Panc1 (cell line): ENCODE data around the gene UBE2QL1. TPM values are rescaled to one million over a fixed set of nuclear protein-coding genes. Genes with fewer than 3 reads are reported as not detected.

Source experiments
- ATAC-seq: fragments of 200-7000 bp; cut with Tn5 transposase; 2 replicates; pipeline ENCODE4 v1.9.1; 2020; ENCODE audit warnings: mild to moderate bottlenecking, moderate library complexity
- BruUV-seq: library from RNA; stranded (reverse); fragments of 400-500 nt; replicated peaks from 2 replicates; lab custom pipeline; 2021; lab: Mats Ljungman, UMichigan
- CTCF ChIA-PET: fragments of 300-600 bp; sonication (Branson Sonifier 250); formaldehyde crosslinking; loops from one replicate; lab custom pipeline; 2022; ENCODE audit warnings: antibody characterized with exemption; lab: Charles Lee
- POLR2A ChIA-PET: fragments of 300-600 bp; sonication (Branson Sonifier 250); formaldehyde crosslinking; loops from one replicate; lab custom pipeline; 2022; ENCODE audit warnings: antibody characterized with exemption; lab: Charles Lee
- DNase-seq: peaks from one replicate; pipeline ENCODE4 v3.0.0-alpha.2; 2010; ENCODE audit warnings: low read depth, low spot score
- H3K27ac ChIP-seq: 2 replicates; pipeline ENCODE4 v1.5.1; 2011; ENCODE audit warnings: mild to moderate bottlenecking, low read length, inconsistent platforms
- H3K27me3 ChIP-seq: fragments of 200-500 bp; sonication (Bioruptor generic); 2 replicates; pipeline ENCODE4 v1.6.0; 2014; ENCODE audit warnings: low read length, inconsistent platforms; ENCODE audit not compliant: control insufficient read depth, insufficient read depth
- H3K36me3 ChIP-seq: fragments of 200-500 bp; sonication (Bioruptor generic); 2 replicates; pipeline ENCODE4 v1.5.1; 2014; ENCODE audit warnings: inconsistent platforms, mild to moderate bottlenecking, low read length, moderate library complexity; ENCODE audit not compliant: control insufficient read depth, insufficient read depth
- H3K4me1 ChIP-seq: 2 replicates; pipeline ENCODE4 v1.5.1; 2011; ENCODE audit warnings: inconsistent platforms, mild to moderate bottlenecking, low read length, moderate library complexity; ENCODE audit not compliant: control insufficient read depth, insufficient read depth
- H3K4me3 ChIP-seq, 2 experiments: 2 replicates each; pipeline ENCODE4 v1.5.1; 2011 to 2012; ENCODE audit warnings: low read depth in 2 of 2, low read length in 2 of 2, mild to moderate bottlenecking in 2 of 2, inconsistent platforms in 1 of 2, moderate library complexity in 1 of 2
- H3K9me3 ChIP-seq: fragments of 200-500 bp; sonication (Bioruptor generic); 2 replicates; pipeline ENCODE4 v1.5.1; 2014; ENCODE audit warnings: low read depth, mild to moderate bottlenecking, inconsistent platforms, low read length, moderate library complexity; ENCODE audit not compliant: control insufficient read depth, insufficient read depth
- POLR2AphosphoS5 ChIP-seq: IDR thresholded peaks from 2 replicates; pipeline ENCODE4 v1.6.1; 2012; ENCODE audit warnings: mild to moderate bottlenecking, low read depth, low read length, moderate library complexity
- SIN3A ChIP-seq: IDR thresholded peaks from 2 replicates; pipeline ENCODE4 v1.6.1; 2012; ENCODE audit warnings: low read depth, mild to moderate bottlenecking, low read length, moderate library complexity, borderline replicate concordance; ENCODE audit not compliant: insufficient read depth
- TCF7L2 ChIP-seq: IDR thresholded peaks from 2 replicates; pipeline ENCODE4 v1.6.1; 2011; ENCODE audit warnings: mild to moderate bottlenecking, low read depth, low read length, inconsistent platforms
- in situ Hi-C: cut with HindIII; loops from 2 replicates; pipeline ENCODE4 v1.10.0; 2016; ENCODE audit warnings: low sequenced_read_pairs, low pct_unique_long_range_greater_than_20kb
- intact Hi-C: fragments of 100-400 bp; cut with micrococcal nuclease; formaldehyde crosslinking; loops from one replicate; pipeline ENCODE4 v1.10.0; 2022; ENCODE audit not compliant: unreplicated experiment
- total RNA-seq: library from RNA; stranded (reverse); gene quantifications from one replicate; pipeline ENCODE4 v1.2.1, GENCODE V29; 2021; ENCODE audit not compliant: unreplicated experiment
- TF ChIP-seq, protein P1 (sequence below), 2 experiments: IDR thresholded peaks; 2 replicates each; pipeline ENCODE4 v1.6.1; 2011 to 2012; ENCODE audit warnings: low read depth in 2 of 2, control low read depth in 1 of 2, low read length in 1 of 2, mild to moderate bottlenecking in 1 of 2, moderate library complexity in 1 of 2; ENCODE audit not compliant: insufficient read depth in 1 of 2
- TF ChIP-seq, protein P2 (sequence below): fragments of 450-650 bp; IDR thresholded peaks from 2 replicates; pipeline ENCODE4 v1.5.1; 2017; ENCODE audit warnings: mild to moderate bottlenecking

UBE2QL1 gene
- total RNA-seq, 1 experiment from 2014 or later, result not detected

DNA sequence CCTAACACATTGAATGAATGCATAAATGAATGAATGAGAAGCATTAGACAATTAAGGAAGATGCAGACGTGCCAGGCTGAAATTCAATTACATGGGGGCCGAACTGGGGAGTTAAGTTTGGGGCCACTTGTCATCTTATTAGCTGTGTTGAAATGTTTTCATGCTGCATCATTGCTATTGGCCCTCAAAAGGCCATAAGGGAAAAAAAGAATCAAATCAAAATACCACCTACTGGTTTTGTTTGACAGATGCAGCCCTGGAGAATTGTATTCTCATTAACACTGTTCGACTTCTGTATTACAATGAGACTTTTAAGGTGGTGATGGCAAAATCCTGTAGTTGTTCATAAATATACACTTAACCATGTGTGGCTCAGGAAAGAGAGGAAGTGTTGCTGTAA, 38.4 kb downstream of the UBE2QL1 start:
- ATAC-seq (no peak), DNase-seq (no peak)
- H3K9me3 ChIP-seq, result no peaks in the 10 kb centered on the region
- ChIA-PET POLR2A (no interaction called here), CTCF (no interaction called here)
- no peaks in the 10 kb centered on the region for H3K36me3 ChIP-seq
- intact Hi-C loops (no loop called here), in situ Hi-C loops (no loop called here)
- no peaks in the 10 kb centered on the region for H3K4me1 ChIP-seq
- TF ChIP-seq, protein P1, sequence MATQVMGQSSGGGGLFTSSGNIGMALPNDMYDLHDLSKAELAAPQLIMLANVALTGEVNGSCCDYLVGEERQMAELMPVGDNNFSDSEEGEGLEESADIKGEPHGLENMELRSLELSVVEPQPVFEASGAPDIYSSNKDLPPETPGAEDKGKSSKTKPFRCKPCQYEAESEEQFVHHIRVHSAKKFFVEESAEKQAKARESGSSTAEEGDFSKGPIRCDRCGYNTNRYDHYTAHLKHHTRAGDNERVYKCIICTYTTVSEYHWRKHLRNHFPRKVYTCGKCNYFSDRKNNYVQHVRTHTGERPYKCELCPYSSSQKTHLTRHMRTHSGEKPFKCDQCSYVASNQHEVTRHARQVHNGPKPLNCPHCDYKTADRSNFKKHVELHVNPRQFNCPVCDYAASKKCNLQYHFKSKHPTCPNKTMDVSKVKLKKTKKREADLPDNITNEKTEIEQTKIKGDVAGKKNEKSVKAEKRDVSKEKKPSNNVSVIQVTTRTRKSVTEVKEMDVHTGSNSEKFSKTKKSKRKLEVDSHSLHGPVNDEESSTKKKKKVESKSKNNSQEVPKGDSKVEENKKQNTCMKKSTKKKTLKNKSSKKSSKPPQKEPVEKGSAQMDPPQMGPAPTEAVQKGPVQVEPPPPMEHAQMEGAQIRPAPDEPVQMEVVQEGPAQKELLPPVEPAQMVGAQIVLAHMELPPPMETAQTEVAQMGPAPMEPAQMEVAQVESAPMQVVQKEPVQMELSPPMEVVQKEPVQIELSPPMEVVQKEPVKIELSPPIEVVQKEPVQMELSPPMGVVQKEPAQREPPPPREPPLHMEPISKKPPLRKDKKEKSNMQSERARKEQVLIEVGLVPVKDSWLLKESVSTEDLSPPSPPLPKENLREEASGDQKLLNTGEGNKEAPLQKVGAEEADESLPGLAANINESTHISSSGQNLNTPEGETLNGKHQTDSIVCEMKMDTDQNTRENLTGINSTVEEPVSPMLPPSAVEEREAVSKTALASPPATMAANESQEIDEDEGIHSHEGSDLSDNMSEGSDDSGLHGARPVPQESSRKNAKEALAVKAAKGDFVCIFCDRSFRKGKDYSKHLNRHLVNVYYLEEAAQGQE (IDR thresholded peaks at IDR 0.05; ENCODE audit: insufficient read depth in 1 of 2, low read depth in 2 of 2, low read length in 1 of 2), result no peak
- TF ChIP-seq TCF7L2 (no peak), POLR2AphosphoS5 (no peak), SIN3A (no peak)
- TF ChIP-seq, protein P2, sequence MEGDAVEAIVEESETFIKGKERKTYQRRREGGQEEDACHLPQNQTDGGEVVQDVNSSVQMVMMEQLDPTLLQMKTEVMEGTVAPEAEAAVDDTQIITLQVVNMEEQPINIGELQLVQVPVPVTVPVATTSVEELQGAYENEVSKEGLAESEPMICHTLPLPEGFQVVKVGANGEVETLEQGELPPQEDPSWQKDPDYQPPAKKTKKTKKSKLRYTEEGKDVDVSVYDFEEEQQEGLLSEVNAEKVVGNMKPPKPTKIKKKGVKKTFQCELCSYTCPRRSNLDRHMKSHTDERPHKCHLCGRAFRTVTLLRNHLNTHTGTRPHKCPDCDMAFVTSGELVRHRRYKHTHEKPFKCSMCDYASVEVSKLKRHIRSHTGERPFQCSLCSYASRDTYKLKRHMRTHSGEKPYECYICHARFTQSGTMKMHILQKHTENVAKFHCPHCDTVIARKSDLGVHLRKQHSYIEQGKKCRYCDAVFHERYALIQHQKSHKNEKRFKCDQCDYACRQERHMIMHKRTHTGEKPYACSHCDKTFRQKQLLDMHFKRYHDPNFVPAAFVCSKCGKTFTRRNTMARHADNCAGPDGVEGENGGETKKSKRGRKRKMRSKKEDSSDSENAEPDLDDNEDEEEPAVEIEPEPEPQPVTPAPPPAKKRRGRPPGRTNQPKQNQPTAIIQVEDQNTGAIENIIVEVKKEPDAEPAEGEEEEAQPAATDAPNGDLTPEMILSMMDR, result no peak
- BruUV-seq, result no TSS peak
- H3K27me3 ChIP-seq, result peaks cover 10% of the 10 kb centered on the region; the same call in 1 of the 2 replicates
- H3K27ac ChIP-seq, result no peak overlapping the region
- no peak overlapping the region for H3K4me3 ChIP-seq

DNA sequence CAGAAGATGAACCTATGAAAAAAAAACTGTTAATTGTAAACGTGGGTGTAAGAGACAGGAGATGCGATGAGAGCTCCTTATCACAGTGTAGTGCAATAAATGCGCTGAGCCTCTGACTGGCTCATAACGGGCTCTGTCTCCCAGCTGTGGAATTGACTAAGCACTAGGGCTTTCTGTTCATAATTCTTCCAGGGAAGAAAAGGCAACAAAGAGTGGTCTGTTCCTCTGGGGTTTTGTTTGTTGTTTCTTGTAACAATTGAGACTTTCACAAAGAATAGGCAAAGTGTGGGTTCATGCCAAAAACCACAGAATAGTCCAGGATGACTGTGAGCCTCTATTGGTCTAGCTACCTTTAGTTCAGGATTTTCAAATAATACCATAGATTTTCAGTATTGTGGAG, 39.4 kb downstream of the UBE2QL1 start:
- Histone ChIP-seq H3K9me3 (no peaks in the 10 kb centered on the region), H3K36me3 (no peaks in the 10 kb centered on the region), H3K4me3 (no peak overlapping the region), H3K27ac (no peak overlapping the region), H3K27me3 (peaks cover 12% of the 10 kb centered on the region; the same call in 1 of the 2 replicates), H3K4me1 (no peaks in the 10 kb centered on the region)
- ChIA-PET CTCF (interaction anchor here (0.7 kb wide), 1 partner anchor 1022 kb away, joined by 5 read pairs; no protein-coding TSS in a partner anchor), POLR2A (no interaction called here)
- in situ Hi-C loops (no loop called here), intact Hi-C loops (no loop called here)
- TF ChIP-seq TCF7L2 (no peak), POLR2AphosphoS5 (no peak), SIN3A (no peak)
- TF ChIP-seq, protein P1 (IDR thresholded peaks at IDR 0.05; ENCODE audit: insufficient read depth in 1 of 2, low read depth in 2 of 2, low read length in 1 of 2), result no peak
- TF ChIP-seq, protein P2, result no peak
- ATAC-seq (0 out of 2 replicates have a peak, but pooled peaks have one; percentile 26), DNase-seq (no peak)
- no TSS peak for BruUV-seq
